Activated naive CD8-positive, alpha-beta T cell (primary cell): Measurements from ENCODE around the gene NEMP2.
"Not testable (repeated sequence)": the region's sequence is repeated elsewhere in the genome, so short reads cannot be mapped to it uniquely, and the experiment has no call there.

Experiments used
- H3K27ac Mint-ChIP-seq: one replicate; pipeline ENCODE4 v1.8.0; 2021; ENCODE audit warnings: mixed read lengths
- H3K27me3 Mint-ChIP-seq: one replicate; pipeline ENCODE4 v1.8.0; 2021; ENCODE audit warnings: mixed read lengths
- H3K36me3 Mint-ChIP-seq: one replicate; pipeline ENCODE4 v1.8.0; 2021; ENCODE audit warnings: mixed read lengths
- H3K4me1 Mint-ChIP-seq: one replicate; pipeline ENCODE4 v1.8.0; 2021; ENCODE audit warnings: low read depth, mixed read lengths
- H3K4me3 Mint-ChIP-seq: one replicate; pipeline ENCODE4 v1.8.0; 2021; ENCODE audit warnings: mild to moderate bottlenecking, mixed read lengths
- H3K9me3 Mint-ChIP-seq: one replicate; pipeline ENCODE4 v1.8.0; 2021; ENCODE audit warnings: low read depth, mixed read lengths

The NEMP2 gene

DNA sequence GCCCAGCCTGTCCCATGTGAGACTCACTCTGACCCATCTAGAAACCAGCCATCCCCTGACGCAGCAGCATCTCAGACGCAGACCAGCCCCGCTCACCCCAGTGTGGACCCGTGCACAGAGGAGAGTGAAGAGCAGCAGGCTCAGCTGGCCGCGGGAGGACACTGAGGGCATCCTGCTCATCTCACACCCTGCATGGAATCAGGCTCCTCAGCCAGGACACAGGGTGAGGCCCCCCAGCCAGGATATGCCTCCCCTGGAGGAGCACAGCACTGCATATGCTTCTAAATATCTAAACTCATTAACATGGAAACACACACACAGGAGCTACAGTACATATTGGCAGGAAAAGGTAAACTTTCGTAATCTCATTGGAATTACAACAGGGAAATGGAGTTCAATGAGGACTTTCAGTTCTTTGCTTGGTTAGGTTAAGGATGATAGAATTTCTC is 34.4 kb downstream of the NEMP2 start:
- no peaks in the 10 kb centered on the region for H3K9me3 Mint-ChIP-seq
- no peaks in the 10 kb centered on the region for H3K27me3 Mint-ChIP-seq
- peak overlapping the region; percentile 11 for H3K27ac Mint-ChIP-seq
- peaks cover 13% of the 10 kb centered on the region for H3K36me3 Mint-ChIP-seq
- H3K4me1 Mint-ChIP-seq: peaks cover 16% of the 10 kb centered on the region
- no peak overlapping the region for H3K4me3 Mint-ChIP-seq

- peaks cover 16% of the 10 kb centered on the region for H3K36me3 Mint-ChIP-seq
- H3K27me3 Mint-ChIP-seq: no peaks in the 10 kb centered on the region
- peak overlapping the region; percentile 52 for H3K27ac Mint-ChIP-seq
- no peak overlapping the region for H3K4me3 Mint-ChIP-seq
- peaks cover 20% of the 10 kb centered on the region for H3K4me1 Mint-ChIP-seq
- no peaks in the 10 kb centered on the region for H3K9me3 Mint-ChIP-seq
These were observed 35.2 kb downstream of the NEMP2 start for GRCh38 chr2:190499273-190499672.

GRCh38 chr2:190497428-190497827 is 37.1 kb downstream of the NEMP2 start:
- Mint-ChIP-seq H3K4me1 (peaks cover 36% of the 10 kb centered on the region), H3K36me3 (peaks cover 30% of the 10 kb centered on the region), H3K27me3 (no peaks in the 10 kb centered on the region), H3K27ac (peak overlapping the region; percentile 30), H3K9me3 (peaks cover 6% of the 10 kb centered on the region), H3K4me3 (no peak overlapping the region)

DNA sequence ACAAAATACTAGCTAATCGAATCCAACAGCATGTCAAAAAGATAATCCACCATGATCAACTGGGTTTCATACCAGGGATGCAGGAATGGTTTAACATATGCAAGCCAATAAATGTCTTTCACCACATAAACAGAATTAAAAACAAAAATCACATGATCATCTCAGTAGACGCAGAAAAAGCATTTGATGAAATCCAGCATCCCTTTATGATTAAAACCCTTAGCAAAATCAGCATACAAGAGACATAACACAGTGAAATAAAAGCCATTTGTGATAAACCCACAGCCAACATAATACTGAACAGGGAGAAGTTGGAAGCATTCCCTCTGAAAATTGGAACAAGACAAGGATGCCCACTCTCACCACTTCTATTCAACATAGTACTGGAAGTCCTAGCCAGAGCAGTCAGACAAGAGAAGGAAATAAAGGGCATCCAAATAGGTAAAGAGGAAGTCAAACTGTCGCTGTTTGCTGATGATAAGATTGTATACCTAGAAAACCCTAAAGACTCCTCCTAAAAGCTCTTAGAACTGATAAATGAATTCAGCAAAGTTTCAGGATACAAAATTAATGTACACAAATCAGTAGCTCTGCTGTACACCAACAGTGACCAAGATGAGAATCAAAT is 39.8 kb downstream of the NEMP2 start:
- H3K27me3 Mint-ChIP-seq, H3K4me3 Mint-ChIP-seq: not testable (repeated sequence)
- Mint-ChIP-seq H3K9me3 (peaks cover 15% of the 10 kb centered on the region), H3K4me1 (peaks cover 30% of the 10 kb centered on the region), H3K36me3 (peaks cover 40% of the 10 kb centered on the region), H3K27ac (peak overlapping the region; percentile 11)

DNA sequence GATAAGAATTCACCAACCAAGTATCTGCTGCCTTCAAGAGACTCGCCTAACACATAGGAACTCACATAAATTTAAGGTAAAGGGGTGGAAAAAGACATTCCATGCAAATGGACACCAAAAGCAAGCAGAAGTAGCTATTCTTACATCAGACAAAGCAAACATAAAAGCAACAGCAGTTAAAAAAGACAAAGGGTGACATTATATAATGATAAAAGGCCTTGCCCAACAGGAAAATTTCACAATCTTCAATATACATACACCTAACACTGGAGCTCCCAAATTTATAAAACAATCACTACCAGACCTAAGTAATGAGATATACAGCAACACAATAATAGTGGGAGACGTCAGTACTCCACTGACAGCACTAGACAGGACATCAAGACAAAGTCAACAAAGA is 41.4 kb downstream of the NEMP2 start:
- Mint-ChIP-seq H3K4me1 (peaks cover 43% of the 10 kb centered on the region), H3K36me3 (peaks cover 48% of the 10 kb centered on the region), H3K9me3 (peaks cover 15% of the 10 kb centered on the region), H3K27ac (peak overlapping the region; percentile 47), H3K4me3 (no peak overlapping the region), H3K27me3 (no peaks in the 10 kb centered on the region)

DNA sequence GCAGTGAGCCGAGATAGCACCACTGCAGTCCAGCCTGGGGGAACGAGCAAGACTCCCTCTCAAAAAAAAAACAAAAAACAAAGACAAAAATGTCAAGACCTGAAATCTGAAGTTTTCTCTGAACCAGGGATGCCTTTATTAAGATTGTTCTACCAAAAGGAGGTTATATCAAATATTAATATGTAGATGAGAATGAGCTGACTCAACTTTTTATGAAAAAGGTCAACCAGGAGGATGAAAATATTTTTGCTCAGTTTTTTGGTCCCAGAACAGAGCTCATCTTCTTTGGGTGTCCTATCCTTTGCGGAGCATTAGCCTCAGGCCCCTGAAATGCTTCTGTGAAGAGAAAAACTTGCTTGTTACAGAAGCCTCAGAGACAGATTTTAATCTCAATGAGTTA is 44.0 kb downstream of the NEMP2 start:
- Mint-ChIP-seq H3K27ac (no peak overlapping the region), H3K27me3 (no peaks in the 10 kb centered on the region), H3K36me3 (peaks cover 41% of the 10 kb centered on the region), H3K4me1 (peaks cover 55% of the 10 kb centered on the region), H3K9me3 (peaks cover 15% of the 10 kb centered on the region), H3K4me3 (no peak overlapping the region)

DNA sequence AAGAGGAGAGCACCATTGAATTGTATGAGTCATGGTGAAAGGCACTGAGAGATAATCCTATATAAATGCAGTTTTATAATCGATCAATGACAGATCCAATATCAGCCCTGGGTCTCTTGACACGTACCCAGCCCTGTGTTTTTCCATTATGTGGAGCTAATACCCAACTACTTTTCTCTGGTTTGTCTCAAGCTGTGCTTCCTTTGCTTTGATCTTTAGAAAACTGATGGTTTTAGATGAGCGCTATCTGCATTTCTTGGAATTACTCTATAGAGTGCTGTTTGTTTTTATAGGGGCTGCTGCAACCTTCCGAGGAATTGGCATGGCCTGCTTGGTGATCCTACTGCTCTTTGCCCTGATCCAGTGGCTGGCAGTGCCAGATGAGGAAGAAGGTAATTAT is 45.0 kb downstream of the NEMP2 start:
- peaks cover 42% of the 10 kb centered on the region for H3K36me3 Mint-ChIP-seq
- H3K4me1 Mint-ChIP-seq: peaks cover 55% of the 10 kb centered on the region

DNA sequence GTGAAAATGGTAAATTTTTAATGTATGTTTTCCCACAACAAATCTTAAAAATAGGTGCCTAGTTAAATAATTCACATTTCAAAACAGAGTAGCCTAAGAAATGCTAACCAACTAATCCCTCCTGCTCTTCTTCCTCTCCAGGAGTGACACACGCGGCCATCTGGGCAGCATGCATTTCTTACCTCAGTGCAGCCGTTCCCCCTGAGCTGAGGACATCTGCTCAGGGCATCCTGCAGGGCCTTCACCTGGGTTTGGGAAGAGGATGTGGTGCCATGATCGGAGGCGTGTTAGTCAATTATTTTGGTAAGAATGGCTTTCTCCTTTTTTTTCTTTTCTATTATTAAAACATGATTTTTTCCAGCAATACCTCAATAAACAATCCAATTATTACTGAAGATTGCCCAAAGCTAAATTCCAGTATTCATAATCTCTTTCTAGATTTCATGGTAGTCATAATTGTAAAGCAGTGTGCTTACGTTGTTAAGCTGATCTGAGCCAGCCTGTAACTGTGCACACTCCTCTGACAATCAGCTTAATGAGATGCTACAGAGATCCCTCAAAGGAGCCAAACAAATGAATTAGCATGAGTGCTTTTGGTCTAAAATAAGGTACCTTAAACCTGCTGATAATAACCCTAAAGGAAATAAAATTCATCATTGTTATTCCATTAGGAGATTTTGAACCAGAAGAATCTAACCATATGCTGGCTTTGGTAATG is 45.8 kb downstream of the NEMP2 start:
- H3K4me1 Mint-ChIP-seq: peaks cover 54% of the 10 kb centered on the region
- no peaks in the 10 kb centered on the region for H3K27me3 Mint-ChIP-seq
- peaks cover 38% of the 10 kb centered on the region for H3K36me3 Mint-ChIP-seq
- no peak overlapping the region for H3K27ac Mint-ChIP-seq
- H3K9me3 Mint-ChIP-seq: peaks cover 15% of the 10 kb centered on the region
- H3K4me3 Mint-ChIP-seq: no peak overlapping the region

More for the DNA sequence above, 45.0 kb downstream of the NEMP2 start:
- peak overlapping the region; percentile 51 for H3K27ac Mint-ChIP-seq
- H3K4me3 Mint-ChIP-seq: no peak overlapping the region
- peaks cover 15% of the 10 kb centered on the region for H3K9me3 Mint-ChIP-seq
- H3K27me3 Mint-ChIP-seq: no peaks in the 10 kb centered on the region

DNA sequence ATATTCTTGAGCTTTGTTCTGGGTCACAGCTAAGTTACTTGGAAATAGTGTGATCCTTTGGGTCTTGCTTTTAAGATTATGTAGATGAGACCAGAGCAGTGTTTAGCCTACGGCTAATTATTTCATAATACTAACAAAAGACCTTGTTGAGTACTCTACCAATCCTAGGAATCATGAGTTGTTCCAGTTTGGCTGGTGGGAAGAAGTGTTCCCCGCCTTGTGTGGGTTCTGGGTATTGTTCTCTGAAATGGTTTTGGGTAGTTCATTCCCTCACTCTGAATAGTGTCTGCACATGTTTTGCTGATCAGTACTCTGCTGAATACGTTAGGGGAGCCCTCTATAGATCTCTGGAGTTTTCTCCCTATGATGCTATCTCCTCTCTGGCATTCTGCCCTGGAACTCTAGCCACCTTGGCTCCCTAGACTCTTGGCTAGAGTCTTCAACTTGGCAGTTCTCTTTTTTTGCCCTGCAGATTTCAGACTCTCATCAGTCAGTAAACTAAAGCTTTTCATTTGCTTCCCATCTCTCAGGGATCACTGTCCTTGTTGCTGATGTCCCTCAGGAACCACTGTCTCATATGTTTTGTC is 48.4 kb downstream of the NEMP2 start:
- H3K27ac Mint-ChIP-seq: no peak overlapping the region
- peaks cover 51% of the 10 kb centered on the region for H3K4me1 Mint-ChIP-seq
- H3K36me3 Mint-ChIP-seq: peaks cover 26% of the 10 kb centered on the region
- H3K27me3 Mint-ChIP-seq: no peaks in the 10 kb centered on the region
- no peak overlapping the region for H3K4me3 Mint-ChIP-seq
- H3K9me3 Mint-ChIP-seq: no peaks in the 10 kb centered on the region

GRCh38 chr2:190482451-190482850 is 52.1 kb downstream of the NEMP2 start:
- Mint-ChIP-seq H3K36me3 (peaks cover 24% of the 10 kb centered on the region), H3K4me1 (peaks cover 52% of the 10 kb centered on the region), H3K9me3 (no peaks in the 10 kb centered on the region), H3K27me3 (no peaks in the 10 kb centered on the region), H3K27ac (no peak overlapping the region), H3K4me3 (no peak overlapping the region)

- Mint-ChIP-seq H3K27ac (no peak overlapping the region), H3K4me3 (no peak overlapping the region)
These were observed 53.2 kb downstream of the NEMP2 start for GRCh38 chr2:190481339-190481738.

DNA sequence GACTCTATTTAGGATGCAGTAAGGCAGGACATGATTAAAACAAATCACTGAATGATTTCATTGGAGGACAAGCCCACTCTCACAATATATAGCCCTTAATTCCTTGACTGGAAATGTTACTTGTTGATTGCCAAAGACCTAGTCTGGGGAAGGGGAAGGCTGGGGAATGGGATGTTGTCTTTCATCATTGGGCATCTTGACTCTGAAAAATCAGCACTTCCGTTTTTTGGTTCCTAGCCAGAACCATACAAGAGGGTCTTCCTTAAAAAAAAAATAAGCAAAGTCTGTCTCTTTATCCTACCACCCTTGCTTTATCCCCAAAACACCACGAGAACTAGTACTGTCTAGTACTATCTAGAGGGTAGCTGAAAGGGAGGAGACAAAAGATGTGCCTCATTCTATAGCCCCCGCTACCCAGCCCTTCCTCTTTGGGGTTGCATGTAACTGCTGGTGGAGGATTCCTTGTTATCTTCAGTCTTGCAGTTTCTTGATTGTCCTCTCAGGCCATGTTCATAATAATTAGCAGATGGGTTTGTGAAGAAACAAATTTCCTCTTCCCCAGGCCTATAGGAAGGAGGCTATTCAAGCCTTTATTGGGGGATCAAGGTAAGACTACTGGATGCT is 55.8 kb downstream of the NEMP2 start:
- peaks cover 15% of the 10 kb centered on the region for H3K36me3 Mint-ChIP-seq
- H3K27ac Mint-ChIP-seq: peak overlapping the region; percentile 68
- no peaks in the 10 kb centered on the region for H3K9me3 Mint-ChIP-seq
- no peak overlapping the region for H3K4me3 Mint-ChIP-seq
- peaks cover 34% of the 10 kb centered on the region for H3K4me1 Mint-ChIP-seq
- H3K27me3 Mint-ChIP-seq: no peaks in the 10 kb centered on the region

More at GRCh38 chr2:190481339-190481738, 53.2 kb downstream of the NEMP2 start:
- H3K9me3 Mint-ChIP-seq: no peaks in the 10 kb centered on the region
- no peaks in the 10 kb centered on the region for H3K27me3 Mint-ChIP-seq
- H3K4me1 Mint-ChIP-seq: peaks cover 48% of the 10 kb centered on the region
- peaks cover 23% of the 10 kb centered on the region for H3K36me3 Mint-ChIP-seq

DNA sequence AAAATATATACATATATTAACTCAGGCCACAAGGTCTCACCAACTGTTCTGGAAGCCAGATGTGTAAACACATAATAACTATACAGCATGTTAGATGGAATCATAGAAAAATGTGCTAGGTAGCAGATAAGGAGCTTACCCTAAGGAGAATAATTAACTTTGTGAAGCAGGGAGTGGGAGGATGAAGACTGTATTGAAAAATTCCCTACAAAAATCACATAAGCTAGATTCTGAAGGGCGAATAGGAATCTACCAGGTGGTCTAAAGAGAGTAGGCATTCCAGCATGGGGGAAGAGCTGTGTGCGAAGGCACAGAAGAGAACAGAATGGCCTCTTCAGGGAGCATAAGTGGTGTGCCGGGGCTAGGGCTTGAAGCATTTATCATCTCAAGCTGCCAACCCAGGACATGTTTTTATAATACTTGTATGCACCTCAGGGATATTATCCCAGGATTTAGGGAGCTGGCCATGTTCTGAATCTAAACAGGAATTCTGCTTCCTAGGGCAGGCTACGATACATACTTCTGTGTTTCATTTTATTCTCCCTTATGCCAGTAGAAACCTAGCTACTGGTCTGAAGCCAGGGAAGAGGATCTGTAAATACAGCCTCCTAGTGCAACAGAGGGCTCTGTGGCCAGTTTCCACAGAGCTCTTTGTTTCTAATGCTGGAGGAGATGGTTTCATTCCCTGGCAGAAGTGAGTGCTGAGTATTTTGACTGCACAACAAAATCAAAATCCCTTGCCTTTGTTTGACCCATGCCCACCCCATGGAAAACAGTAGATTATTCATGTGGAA is 56.7 kb downstream of the NEMP2 start:
- H3K27me3 Mint-ChIP-seq: no peaks in the 10 kb centered on the region
- H3K9me3 Mint-ChIP-seq: no peaks in the 10 kb centered on the region
- peaks cover 13% of the 10 kb centered on the region for H3K36me3 Mint-ChIP-seq
- H3K4me3 Mint-ChIP-seq: no peak overlapping the region
- H3K27ac Mint-ChIP-seq: peak overlapping the region; percentile 61
- peaks cover 31% of the 10 kb centered on the region for H3K4me1 Mint-ChIP-seq

DNA sequence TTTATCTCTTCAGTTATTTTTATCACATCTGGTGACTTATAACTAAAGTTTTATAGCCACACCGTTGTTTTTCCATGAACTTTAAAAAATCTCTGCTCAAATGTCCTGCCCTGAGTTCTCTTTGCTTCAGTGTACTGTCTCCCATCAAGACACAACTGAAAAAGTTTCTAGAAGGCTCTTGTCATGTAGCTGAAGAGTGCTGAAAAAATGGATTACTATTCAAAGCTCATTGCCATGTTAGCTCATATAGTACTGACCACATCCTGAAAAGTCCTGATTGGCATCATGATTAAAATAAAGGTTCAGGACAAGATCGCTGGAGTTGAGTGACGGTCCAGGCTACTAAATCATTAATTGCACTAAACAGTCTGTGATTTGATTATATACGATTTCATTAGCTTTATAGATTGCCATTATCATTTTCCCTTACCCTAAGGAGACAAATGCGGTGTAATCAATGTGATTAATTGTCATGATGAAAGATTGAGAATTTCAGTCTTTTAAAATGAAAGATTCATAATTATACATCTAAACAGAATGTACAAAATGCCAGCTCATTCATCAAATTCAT is 64.2 kb downstream of the NEMP2 start:
- H3K27me3 Mint-ChIP-seq: no peaks in the 10 kb centered on the region
- H3K27ac Mint-ChIP-seq: peak overlapping the region; percentile 59
- no peak overlapping the region for H3K4me3 Mint-ChIP-seq
- peaks cover 22% of the 10 kb centered on the region for H3K36me3 Mint-ChIP-seq
- peaks cover 49% of the 10 kb centered on the region for H3K4me1 Mint-ChIP-seq
- H3K9me3 Mint-ChIP-seq: no peaks in the 10 kb centered on the region
